CD14-positive monocyte (primary cell): ENCODE data around the gene PDE4D. TPM values are rescaled to one million over a fixed set of nuclear protein-coding genes. Genes with fewer than 3 reads are reported as not detected.
A peak's percentile ranks its signal among the peaks of the same experiment; 100 is the strongest.

Experiments
- DNase-seq, 3 donors: peaks; one replicate each; pipeline ENCODE4 v3.0.0-alpha.2; 2011 to 2022
- H2AFZ ChIP-seq: 2 replicates; pipeline ENCODE4 v1.6.0; 2012; ENCODE audit warnings: mild to moderate bottlenecking, low read depth, low read length, inconsistent platforms; ENCODE audit not compliant: insufficient read depth, poor library complexity, severe bottlenecking
- H3K27ac ChIP-seq, 2 donors: 1 replicate in 1 of 2; 2 replicates in 1 of 2; pipeline ENCODE4 v1.5.1; 2012 to 2013; ENCODE audit warnings: low read length in 2 of 2, control low read depth in 1 of 2, inconsistent platforms in 1 of 2, low read depth in 1 of 2, mild to moderate bottlenecking in 1 of 2
- H3K27me3 ChIP-seq, 2 donors: one replicate each; pipeline versions ENCODE4 v1.6.0 to v1.6.1; 2011 to 2013; ENCODE audit warnings: low read length in 2 of 2; ENCODE audit not compliant: control insufficient read depth in 2 of 2, insufficient read depth in 2 of 2
- H3K36me3 ChIP-seq, 2 donors: replicated peaks in 1 of 2; 1 replicate in 1 of 2; 2 replicates in 1 of 2; pipeline versions ENCODE4 v1.5.1 to v1.6.1; 2012 to 2013; ENCODE audit warnings: low read length in 2 of 2, control low read depth in 1 of 2, inconsistent platforms in 1 of 2, mild to moderate bottlenecking in 1 of 2; ENCODE audit not compliant: insufficient read depth in 2 of 2, control insufficient read depth in 1 of 2
- H3K4me1 ChIP-seq, 2 donors: 1 replicate in 1 of 2; 2 replicates in 1 of 2; pipeline versions ENCODE4 v1.5.1 to v1.6.1; 2012 to 2013; ENCODE audit warnings: low read length in 2 of 2, control low read depth in 1 of 2, inconsistent platforms in 1 of 2, mild to moderate bottlenecking in 1 of 2, moderate library complexity in 1 of 2; ENCODE audit not compliant: insufficient read depth in 2 of 2, control insufficient read depth in 1 of 2
- H3K4me2 ChIP-seq: replicated peaks from 2 replicates; pipeline ENCODE3; 2012; ENCODE audit warnings: low read length, moderate library complexity, mild to moderate bottlenecking; ENCODE audit not compliant: poor library complexity, severe bottlenecking; ENCODE audit errors: extremely low read depth
- H3K4me3 ChIP-seq, 3 experiments: fragments of 200-600 bp in 1 of 3; sonication (generic) in 1 of 3; replicated peaks in 1 of 3; 1 replicate in 2 of 3; 2 replicates in 1 of 3; pipeline ENCODE4 v1.5.1; 2011 to 2013; ENCODE audit warnings: low read length in 3 of 3, mild to moderate bottlenecking in 3 of 3, control low read depth in 2 of 3, low read depth in 2 of 3, inconsistent platforms in 1 of 3, moderate library complexity in 1 of 3
- H3K79me2 ChIP-seq: 2 replicates; pipeline ENCODE4 v1.6.0; 2012; ENCODE audit warnings: mild to moderate bottlenecking, control low read depth, inconsistent platforms, low read length, moderate library complexity; ENCODE audit not compliant: insufficient read depth
- H3K9ac ChIP-seq: 2 replicates; pipeline ENCODE4 v1.6.0; 2017; ENCODE audit warnings: low read length, mild to moderate bottlenecking; ENCODE audit not compliant: insufficient read depth, poor library complexity, severe bottlenecking
- H3K9me3 ChIP-seq, 2 donors: replicated peaks in 1 of 2; 1 replicate in 1 of 2; 2 replicates in 1 of 2; pipeline versions ENCODE4 v1.5.1 to v1.6.1; 2012 to 2013; ENCODE audit warnings: low read length in 2 of 2, control low read depth in 1 of 2; ENCODE audit not compliant: control insufficient read depth in 1 of 2, insufficient read depth in 1 of 2
- H4K20me1 ChIP-seq: 2 replicates; pipeline ENCODE4 v1.6.0; 2012; ENCODE audit warnings: mild to moderate bottlenecking, low read length, control low read depth, moderate library complexity; ENCODE audit not compliant: insufficient read depth
- H3K27ac Mint-ChIP-seq, 7 donors: one replicate each; pipeline ENCODE4 v1.8.0; 2020; ENCODE audit warnings: mild to moderate bottlenecking in 7 of 7, mixed read lengths in 7 of 7, moderate library complexity in 6 of 7, inconsistent platforms in 2 of 7
- H3K27me3 Mint-ChIP-seq, 3 donors: one replicate each; pipeline ENCODE4 v1.8.0; 2021 to 2022; ENCODE audit warnings: low read depth in 3 of 3, mild to moderate bottlenecking in 3 of 3, mixed read lengths in 3 of 3, moderate library complexity in 3 of 3, inconsistent platforms in 1 of 3
- H3K36me3 Mint-ChIP-seq, 2 donors: one replicate each; pipeline ENCODE4 v1.8.0; 2020; ENCODE audit warnings: mixed read lengths in 2 of 2, inconsistent platforms in 1 of 2, mild to moderate bottlenecking in 1 of 2
- H3K4me1 Mint-ChIP-seq: one replicate; pipeline ENCODE4 v1.8.0; 2020; ENCODE audit warnings: mild to moderate bottlenecking, mixed read lengths
- H3K4me3 Mint-ChIP-seq, 2 donors: one replicate each; pipeline ENCODE4 v1.8.0; 2020; ENCODE audit warnings: mild to moderate bottlenecking in 2 of 2, mixed read lengths in 2 of 2, moderate library complexity in 1 of 2
- H3K9me3 Mint-ChIP-seq, 7 donors: one replicate each; pipeline ENCODE4 v1.8.0; 2020 to 2022; ENCODE audit warnings: mixed read lengths in 7 of 7, mild to moderate bottlenecking in 6 of 7, moderate library complexity in 6 of 7, inconsistent platforms in 2 of 7
- WGBS: methylation state at CpG from one replicate; pipeline ENCODE4 v1.1.5; 2013; ENCODE audit warnings: missing lambda C conversion rate; ENCODE audit not compliant: insufficient coverage; 5-methylcytosine and 5-hydroxymethylcytosine counted together
- intact Hi-C, 2 donors: fragments of 100-400 bp; cut with micrococcal nuclease; formaldehyde crosslinking; loops; one replicate each; pipeline versions ENCODE4 v1.15.0 to v1.15.1; 2023
- polyA plus RNA-seq, 3 donors: library from polyadenylated mRNA; depleted of rRNA in 1 of 3; unstranded in 2 of 3; stranded (reverse) in 1 of 3; fragments of 300-500 nt in 2 of 3; fragments of >200 nt in 1 of 3; fragmentation: Illumina TruSeq in 2 of 3; gene quantifications; 1 replicate in 2 of 3; 2 replicates in 1 of 3; pipeline ENCODE4 v1.2.3, GENCODE V29; 2012 to 2021
- TF ChIP-seq, protein P1 (sequence below): fragments of 200-600 bp; IDR thresholded peaks from one replicate; pipeline ENCODE4 v1.8.0; 2022; ENCODE audit warnings: antibody characterized with exemption, mild to moderate bottlenecking

PDE4D gene
- polyA plus RNA-seq, 3 donors = 1.9 to 3.4 (median 2.8) TPM

DNA sequence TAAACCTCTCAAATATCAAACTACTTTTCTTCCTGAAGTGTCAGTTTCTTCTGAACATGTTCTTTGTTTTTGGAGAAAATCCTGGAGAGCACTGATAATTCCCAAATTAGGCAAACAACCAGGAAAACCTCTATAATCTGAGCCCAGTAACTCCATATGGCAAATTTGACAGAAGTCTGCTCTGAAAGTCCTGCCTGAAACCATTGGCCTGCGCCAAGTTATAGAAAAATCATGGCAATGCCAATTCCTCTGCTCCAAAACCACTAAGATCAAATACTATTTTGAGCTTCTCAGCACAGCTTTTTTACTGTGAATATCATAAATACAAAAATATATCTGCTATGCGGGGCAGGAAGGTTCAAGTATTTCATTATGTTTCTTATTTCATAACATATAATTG lies 45.9 kb downstream of the PDE4D start:
- Histone ChIP-seq H3K4me2 (no peak overlapping the region), H3K9me3 (no peaks in the 10 kb centered on the region), H3K36me3 (no peaks in the 10 kb centered on the region), H3K4me1 (peaks cover 9 to 11% of the 10 kb centered on the region in 2 donors), H3K27me3 (no peaks in the 10 kb centered on the region), H3K9ac (no peak overlapping the region), H3K27ac (no peak overlapping the region), H4K20me1 (no peaks in the 10 kb centered on the region), H2AFZ (no peak overlapping the region), H3K79me2 (no peaks in the 10 kb centered on the region), H3K4me3 (no peak overlapping the region)
- H3K27me3 Mint-ChIP-seq = no peaks in the 10 kb centered on the region
- TF ChIP-seq, protein P1, sequence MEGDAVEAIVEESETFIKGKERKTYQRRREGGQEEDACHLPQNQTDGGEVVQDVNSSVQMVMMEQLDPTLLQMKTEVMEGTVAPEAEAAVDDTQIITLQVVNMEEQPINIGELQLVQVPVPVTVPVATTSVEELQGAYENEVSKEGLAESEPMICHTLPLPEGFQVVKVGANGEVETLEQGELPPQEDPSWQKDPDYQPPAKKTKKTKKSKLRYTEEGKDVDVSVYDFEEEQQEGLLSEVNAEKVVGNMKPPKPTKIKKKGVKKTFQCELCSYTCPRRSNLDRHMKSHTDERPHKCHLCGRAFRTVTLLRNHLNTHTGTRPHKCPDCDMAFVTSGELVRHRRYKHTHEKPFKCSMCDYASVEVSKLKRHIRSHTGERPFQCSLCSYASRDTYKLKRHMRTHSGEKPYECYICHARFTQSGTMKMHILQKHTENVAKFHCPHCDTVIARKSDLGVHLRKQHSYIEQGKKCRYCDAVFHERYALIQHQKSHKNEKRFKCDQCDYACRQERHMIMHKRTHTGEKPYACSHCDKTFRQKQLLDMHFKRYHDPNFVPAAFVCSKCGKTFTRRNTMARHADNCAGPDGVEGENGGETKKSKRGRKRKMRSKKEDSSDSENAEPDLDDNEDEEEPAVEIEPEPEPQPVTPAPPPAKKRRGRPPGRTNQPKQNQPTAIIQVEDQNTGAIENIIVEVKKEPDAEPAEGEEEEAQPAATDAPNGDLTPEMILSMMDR = no peak
- H3K36me3 Mint-ChIP-seq = peaks cover 7 to 8% of the 10 kb centered on the region in 2 donors
- peaks cover 19% of the 10 kb centered on the region for H3K4me1 Mint-ChIP-seq
- intact Hi-C loops = no loop called here
- H3K27ac Mint-ChIP-seq = no peak overlapping the region
- DNase-seq = no peak
- WGBS = 100% methylated on average over 1 of the region's 2 CpGs
- H3K9me3 Mint-ChIP-seq = peaks cover 0 to 2% (median 0%) of the 10 kb centered on the region in 7 donors
- H3K4me3 Mint-ChIP-seq = no peak overlapping the region

DNA sequence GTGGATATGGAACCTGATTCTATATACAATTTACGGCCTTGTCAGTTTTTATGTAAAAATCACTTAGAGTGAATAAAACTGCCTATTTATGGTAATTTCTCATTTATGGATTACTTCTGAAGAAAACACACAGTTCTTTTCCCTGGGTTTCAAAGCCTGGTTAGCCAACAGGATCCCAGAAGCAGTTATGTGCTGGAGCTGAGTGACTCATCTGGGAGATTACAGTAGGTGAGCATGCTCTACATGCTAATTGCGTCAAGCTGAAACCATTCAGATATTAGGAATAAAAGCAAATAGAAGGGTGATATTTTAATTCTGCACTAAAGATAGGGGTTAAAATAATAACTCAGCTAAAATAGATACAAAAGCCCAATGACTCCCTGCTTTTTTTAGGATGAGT lies 47.8 kb downstream of the PDE4D start:
- H3K27ac Mint-ChIP-seq = peak overlapping the region in 1 of 7 donors; percentile 76
- no peak overlapping the region for H3K4me3 Mint-ChIP-seq
- no peaks in the 10 kb centered on the region for H3K36me3 ChIP-seq
- intact Hi-C loops = no loop called here
- WGBS = no CpG with 5 or more reads among the region's 2 CpGs
- no peaks in the 10 kb centered on the region for H3K27me3 ChIP-seq
- H3K79me2 ChIP-seq = no peaks in the 10 kb centered on the region
- H3K4me1 ChIP-seq = peaks cover 9 to 11% of the 10 kb centered on the region in 2 donors
- H3K9me3 ChIP-seq = no peaks in the 10 kb centered on the region
- H4K20me1 ChIP-seq = no peaks in the 10 kb centered on the region
- DNase-seq = no peak
- H2AFZ ChIP-seq = no peak overlapping the region
- H3K27ac ChIP-seq = no peak overlapping the region
- TF ChIP-seq, protein P1 = no peak
- no peak overlapping the region for H3K9ac ChIP-seq
- no peaks in the 10 kb centered on the region for H3K9me3 Mint-ChIP-seq
- H3K27me3 Mint-ChIP-seq = no peaks in the 10 kb centered on the region
- no peak overlapping the region for H3K4me3 ChIP-seq
- H3K36me3 Mint-ChIP-seq = peaks cover 6 to 9% of the 10 kb centered on the region in 2 donors
- H3K4me1 Mint-ChIP-seq = peaks cover 17% of the 10 kb centered on the region
- no peak overlapping the region for H3K4me2 ChIP-seq
